ENCODE results near the gene CEP55. TPM values are rescaled to one million over a fixed set of nuclear protein-coding genes. Genes with fewer than 3 reads are reported as not detected.

Gene CEP55
- total and polyA plus RNA-seq, 10 of the 15 experiments (the other 5 are each of a cell fraction or from before 2014, with no cell fraction given): 14.6 to 83.6 (median 52.0) TPM

- Histone ChIP-seq H3K36me3 (ENCODE audit: control insufficient read depth in 2 of 2, insufficient read depth in 2 of 2, low read length in 1 of 2) (no peaks in the 10 kb centered on the region), H3K9ac (ENCODE audit: control insufficient read depth, insufficient read depth, low read length) (no peak overlapping the region), H4K20me1 (ENCODE audit: control insufficient read depth, insufficient read depth) (no peaks in the 10 kb centered on the region), H3K4me3 (no peak overlapping the region), H3K27ac (ENCODE audit: control insufficient read depth, insufficient read depth) (no peak overlapping the region), H3K4me2 (ENCODE audit: control insufficient read depth, insufficient read depth) (no peak overlapping the region), H3K27me3 (replicated peaks in 1 of 2; ENCODE audit: control insufficient read depth in 2 of 2, insufficient read depth in 2 of 2, low read length in 1 of 2) (no peaks in the 10 kb centered on the region), H3K9me3 (replicated peaks; ENCODE audit: control insufficient read depth, insufficient read depth, low read length) (no peaks in the 10 kb centered on the region), H2AFZ (ENCODE audit: control insufficient read depth, low read depth, low read length) (no peak overlapping the region), H3K79me2 (ENCODE audit: control insufficient read depth, insufficient read depth, low read length) (no peaks in the 10 kb centered on the region), H3K4me1 (ENCODE audit: control insufficient read depth, insufficient read depth, low read length) (no peaks in the 10 kb centered on the region)
- FAIRE-seq (no peak), DNase-seq (ENCODE audit: low read depth, low spot score) (no peak), ATAC-seq (no peak)
- in situ Hi-C loops (cut with MboI): no loop called here
- TF ChIP-seq MYC (IDR thresholded peaks at IDR 0.05; ENCODE audit: insufficient read depth, insufficient read length, insufficient replicate concordance, low read length, severe bottlenecking): no peak
- no peak for TF ChIP-seq TARDBP (IDR thresholded peaks at IDR 0.05; ENCODE audit: borderline replicate concordance)
- TF ChIP-seq IRF4 (IDR thresholded peaks at IDR 0.05; ENCODE audit: low read depth, low read length): no peak
- no peak for TF ChIP-seq ASH2L (IDR thresholded peaks at IDR 0.05; ENCODE audit: borderline replicate concordance, low read depth)
- no peak for TF ChIP-seq USF1 (IDR thresholded peaks at IDR 0.05; ENCODE audit: borderline replicate concordance, extremely low read length, insufficient read depth, low read depth, low read length)
- no peak for TF ChIP-seq MYB (IDR thresholded peaks at IDR 0.05; ENCODE audit: borderline replicate concordance, low read depth, low read length)
- TF ChIP-seq JUND (IDR thresholded peaks at IDR 0.05; ENCODE audit: low read depth, low read length): no peak
- TF ChIP-seq MAX (IDR thresholded peaks at IDR 0.05; ENCODE audit: low read depth, low read length): no peak
- no peak for TF ChIP-seq MEF2A (IDR thresholded peaks at IDR 0.05; ENCODE audit: insufficient read depth, low read depth, low read length)
- no peak for TF ChIP-seq ZZZ3 (IDR thresholded peaks at IDR 0.05; ENCODE audit: control insufficient read depth, insufficient read length, low read depth)
- TF ChIP-seq IKZF2 (IDR thresholded peaks at IDR 0.05): no peak
- no peak for TF ChIP-seq RELA (IDR thresholded peaks at IDR 0.05; ENCODE audit: borderline replicate concordance, partially characterized antibody)
- ChIA-PET SMC1A (ENCODE audit: uncharacterized antibody, unreplicated experiment) (interaction anchor here (0.7 kb wide), 1 partner anchor 1620 kb away, joined by 3 read pairs; no protein-coding TSS in a partner anchor), CTCF (interaction anchor here (0.7 to 1.8 kb wide), 2 partner anchors 13 to 93 kb away, joined by 3 to 6 read pairs; partner anchors contain the start of gene MYOF), RAD21 (ENCODE audit: unreplicated experiment) (no interaction called here), POLR2A (interaction anchor here (0.5 kb wide), 1 partner anchor 9 kb away, joined by 3 read pairs; no protein-coding TSS in a partner anchor)
- no TSS peak for BruUV-seq (replicated peaks)
- WGBS (ENCODE audit: insufficient coverage, insufficient replicate concordance, low lambda C conversion rate, missing lambda C conversion rate): 33% methylated on average over 3 of the region's 3 CpGs
- intact Hi-C loops (cut with micrococcal nuclease; ENCODE audit: unreplicated experiment): no loop called here
These were observed 27.0 kb upstream of the CEP55 start for GRCh38 chr10:93469454-93469853.

Measured in GM12878 (cell line).